Stimulated activated naive CD8-positive, alpha-beta T cell treated with anti-CD3 and anti-CD28 coated beads, Interleukin-15, Interleukin-2, amounts not matched to agents 100 ng/mL and 50 ng/mL, for 24 hours (primary cell): ENCODE results near the gene LSM4.
A peak's percentile ranks its signal among the peaks of the same experiment; 100 is the strongest.

Experiments
- H3K27ac Mint-ChIP-seq: one replicate; pipeline ENCODE4 v1.8.0; 2021; ENCODE audit warnings: mild to moderate bottlenecking, mixed read lengths
- H3K27me3 Mint-ChIP-seq: one replicate; pipeline ENCODE4 v1.8.0; 2021; ENCODE audit warnings: mixed read lengths
- H3K36me3 Mint-ChIP-seq: one replicate; pipeline ENCODE4 v1.8.0; 2021; ENCODE audit warnings: low read depth, mixed read lengths
- H3K4me1 Mint-ChIP-seq: one replicate; pipeline ENCODE4 v1.8.0; 2021; ENCODE audit warnings: low read depth, mixed read lengths
- H3K4me3 Mint-ChIP-seq: one replicate; pipeline ENCODE4 v1.8.0; 2021; ENCODE audit warnings: mild to moderate bottlenecking, mixed read lengths
- H3K9me3 Mint-ChIP-seq: one replicate; pipeline ENCODE4 v1.8.0; 2021; ENCODE audit warnings: mixed read lengths

The LSM4 gene

GRCh38 chr19:18294467-18294864 is 28.4 kb downstream of the LSM4 start:
- H3K36me3 Mint-ChIP-seq: peaks cover 12% of the 10 kb centered on the region
- H3K27ac Mint-ChIP-seq: peak overlapping the region; percentile 93
- H3K9me3 Mint-ChIP-seq: no peaks in the 10 kb centered on the region
- H3K27me3 Mint-ChIP-seq: no peaks in the 10 kb centered on the region
- H3K4me1 Mint-ChIP-seq: peaks cover 80% of the 10 kb centered on the region
- peak overlapping the region; percentile 87 for H3K4me3 Mint-ChIP-seq

- H3K36me3 Mint-ChIP-seq: peaks cover 12% of the 10 kb centered on the region
- H3K9me3 Mint-ChIP-seq: no peaks in the 10 kb centered on the region
- H3K27me3 Mint-ChIP-seq: no peaks in the 10 kb centered on the region
- peak overlapping the region; percentile 87 for H3K4me3 Mint-ChIP-seq
- peaks cover 79% of the 10 kb centered on the region for H3K4me1 Mint-ChIP-seq
- peak overlapping the region; percentile 93 for H3K27ac Mint-ChIP-seq
Observed at GRCh38 chr19:18293642-18294466, 29.0 kb downstream of the LSM4 start.

- H3K36me3 Mint-ChIP-seq: peaks cover 12% of the 10 kb centered on the region
- H3K27ac Mint-ChIP-seq: peak overlapping the region; percentile 93
- peaks cover 81% of the 10 kb centered on the region for H3K4me1 Mint-ChIP-seq
- H3K4me3 Mint-ChIP-seq: peak overlapping the region; percentile 87
- no peaks in the 10 kb centered on the region for H3K27me3 Mint-ChIP-seq
- no peaks in the 10 kb centered on the region for H3K9me3 Mint-ChIP-seq
Observed at GRCh38 chr19:18292810-18293641, 29.9 kb downstream of the LSM4 start.

- peak overlapping the region; percentile 87 for H3K4me3 Mint-ChIP-seq
- no peaks in the 10 kb centered on the region for H3K9me3 Mint-ChIP-seq
- peak overlapping the region; percentile 93 for H3K27ac Mint-ChIP-seq
- no peaks in the 10 kb centered on the region for H3K27me3 Mint-ChIP-seq
- H3K36me3 Mint-ChIP-seq: peaks cover 12% of the 10 kb centered on the region
- H3K4me1 Mint-ChIP-seq: peaks cover 78% of the 10 kb centered on the region
Observed at GRCh38 chr19:18292462-18292809, 30.4 kb downstream of the LSM4 start.

- Mint-ChIP-seq H3K9me3 (no peaks in the 10 kb centered on the region), H3K36me3 (peaks cover 12% of the 10 kb centered on the region), H3K4me1 (peaks cover 81% of the 10 kb centered on the region), H3K4me3 (peak overlapping the region; percentile 87), H3K27ac (peak overlapping the region; percentile 93), H3K27me3 (no peaks in the 10 kb centered on the region)
Observed at GRCh38 chr19:18291590-18292461, 31.1 kb downstream of the LSM4 start.

GRCh38 chr19:18291019-18291524 is 31.8 kb downstream of the LSM4 start:
- H3K4me3 Mint-ChIP-seq: peak overlapping the region; percentile 87
- H3K4me1 Mint-ChIP-seq: peaks cover 82% of the 10 kb centered on the region
- no peaks in the 10 kb centered on the region for H3K9me3 Mint-ChIP-seq
- no peaks in the 10 kb centered on the region for H3K27me3 Mint-ChIP-seq
- peak overlapping the region; percentile 93 for H3K27ac Mint-ChIP-seq
- peaks cover 9% of the 10 kb centered on the region for H3K36me3 Mint-ChIP-seq

- H3K9me3 Mint-ChIP-seq: no peaks in the 10 kb centered on the region
- H3K36me3 Mint-ChIP-seq: peaks cover 5% of the 10 kb centered on the region
- peak overlapping the region; percentile 87 for H3K4me3 Mint-ChIP-seq
- peak overlapping the region; percentile 98 for H3K27ac Mint-ChIP-seq
- peaks cover 83% of the 10 kb centered on the region for H3K4me1 Mint-ChIP-seq
- H3K27me3 Mint-ChIP-seq: no peaks in the 10 kb centered on the region
Observed at GRCh38 chr19:18290302-18291018, 32.4 kb downstream of the LSM4 start.

GRCh38 chr19:18289471-18290301 is 33.2 kb downstream of the LSM4 start:
- Mint-ChIP-seq H3K27me3 (no peaks in the 10 kb centered on the region), H3K4me1 (peaks cover 86% of the 10 kb centered on the region), H3K4me3 (peak overlapping the region; percentile 69), H3K27ac (peak overlapping the region; percentile 98), H3K36me3 (peaks cover 9% of the 10 kb centered on the region), H3K9me3 (no peaks in the 10 kb centered on the region)

GRCh38 chr19:18287836-18288772 is 34.8 kb downstream of the LSM4 start:
- Mint-ChIP-seq H3K4me3 (no peak overlapping the region), H3K27me3 (no peaks in the 10 kb centered on the region), H3K27ac (peak overlapping the region; percentile 95)

GRCh38 chr19:18286973-18287635 is 35.8 kb downstream of the LSM4 start:
- peaks cover 9% of the 10 kb centered on the region for H3K36me3 Mint-ChIP-seq
- peaks cover 90% of the 10 kb centered on the region for H3K4me1 Mint-ChIP-seq
- H3K27ac Mint-ChIP-seq: peak overlapping the region; percentile 97
- H3K4me3 Mint-ChIP-seq: no peak overlapping the region
- no peaks in the 10 kb centered on the region for H3K9me3 Mint-ChIP-seq
- H3K27me3 Mint-ChIP-seq: no peaks in the 10 kb centered on the region

More at GRCh38 chr19:18287836-18288772, 34.8 kb downstream of the LSM4 start:
- peaks cover 83% of the 10 kb centered on the region for H3K4me1 Mint-ChIP-seq
- H3K9me3 Mint-ChIP-seq: no peaks in the 10 kb centered on the region
- peaks cover 9% of the 10 kb centered on the region for H3K36me3 Mint-ChIP-seq

- Mint-ChIP-seq H3K27me3 (no peaks in the 10 kb centered on the region), H3K27ac (peak overlapping the region; percentile 97), H3K4me1 (peaks cover 72% of the 10 kb centered on the region), H3K4me3 (peak overlapping the region; percentile 74), H3K9me3 (no peaks in the 10 kb centered on the region), H3K36me3 (peaks cover 12% of the 10 kb centered on the region)
Observed at GRCh38 chr19:18284712-18285360, 38.0 kb downstream of the LSM4 start.

GRCh38 chr19:18283338-18283737 is 39.5 kb downstream of the LSM4 start:
- peak overlapping the region; percentile 35 for H3K4me3 Mint-ChIP-seq
- H3K9me3 Mint-ChIP-seq: no peaks in the 10 kb centered on the region
- peaks cover 27% of the 10 kb centered on the region for H3K36me3 Mint-ChIP-seq
- no peaks in the 10 kb centered on the region for H3K27me3 Mint-ChIP-seq
- peaks cover 70% of the 10 kb centered on the region for H3K4me1 Mint-ChIP-seq
- H3K27ac Mint-ChIP-seq: peak overlapping the region; percentile 91
